Tibial artery (tissue), 4 donors: ENCODE measurements around the gene CTNNB1.

ENCODE experiments used
- DNase-seq, 2 donors: peaks; one replicate each; pipeline ENCODE4 v3.0.0-alpha.2; 2019
- H3K27ac ChIP-seq, 2 donors: fragments of 200-600 bp; sonication (generic) in 1 of 2; 1 replicate in 1 of 2; 2 replicates in 1 of 2; pipeline ENCODE4 v1.5.1; 2018 to 2019; ENCODE audit warnings: mild to moderate bottlenecking in 1 of 2
- H3K27me3 ChIP-seq, 2 donors: fragments of 200-600 bp; sonication (generic) in 1 of 2; one replicate each; pipeline versions ENCODE4 v1.5.1 to v1.6.0; 2016 to 2019
- H3K36me3 ChIP-seq, 3 donors: fragments of 200-600 bp; sonication (generic) in 2 of 3; one replicate each; pipeline ENCODE4 v1.5.1; 2016 to 2019; ENCODE audit warnings: mild to moderate bottlenecking in 2 of 3
- H3K4me1 ChIP-seq, 4 donors: fragments of 200-600 bp; sonication (generic) in 2 of 4; 1 replicate in 3 of 4; 2 replicates in 1 of 4; pipeline ENCODE4 v1.5.1; 2016 to 2019
- H3K4me3 ChIP-seq, 2 donors: fragments of 200-600 bp; sonication (generic) in 1 of 2; 1 replicate in 1 of 2; 2 replicates in 1 of 2; pipeline ENCODE4 v1.5.1; 2018 to 2019; ENCODE audit warnings: mild to moderate bottlenecking in 2 of 2
- H3K9me3 ChIP-seq, 3 donors: fragments of 200-600 bp; sonication (generic) in 1 of 3; one replicate each; pipeline ENCODE4 v1.5.1; 2016 to 2019
- intact Hi-C: fragments of 100-400 bp; cut with DNase I; formaldehyde crosslinking; loops from one replicate; pipeline ENCODE4 v1.15.0; 2023; ENCODE audit warnings: low total_unique reads
- TF ChIP-seq, protein P1 (sequence below), 2 experiments: fragments of 200-600 bp in 1 of 2; fragments of 450-650 bp in 1 of 2; IDR thresholded peaks; one replicate each; pipeline ENCODE4 v1.5.1; 2017 to 2019; ENCODE audit warnings: antibody characterized with exemption in 2 of 2, mild to moderate bottlenecking in 1 of 2, moderate library complexity in 1 of 2

CTNNB1 gene

DNA sequence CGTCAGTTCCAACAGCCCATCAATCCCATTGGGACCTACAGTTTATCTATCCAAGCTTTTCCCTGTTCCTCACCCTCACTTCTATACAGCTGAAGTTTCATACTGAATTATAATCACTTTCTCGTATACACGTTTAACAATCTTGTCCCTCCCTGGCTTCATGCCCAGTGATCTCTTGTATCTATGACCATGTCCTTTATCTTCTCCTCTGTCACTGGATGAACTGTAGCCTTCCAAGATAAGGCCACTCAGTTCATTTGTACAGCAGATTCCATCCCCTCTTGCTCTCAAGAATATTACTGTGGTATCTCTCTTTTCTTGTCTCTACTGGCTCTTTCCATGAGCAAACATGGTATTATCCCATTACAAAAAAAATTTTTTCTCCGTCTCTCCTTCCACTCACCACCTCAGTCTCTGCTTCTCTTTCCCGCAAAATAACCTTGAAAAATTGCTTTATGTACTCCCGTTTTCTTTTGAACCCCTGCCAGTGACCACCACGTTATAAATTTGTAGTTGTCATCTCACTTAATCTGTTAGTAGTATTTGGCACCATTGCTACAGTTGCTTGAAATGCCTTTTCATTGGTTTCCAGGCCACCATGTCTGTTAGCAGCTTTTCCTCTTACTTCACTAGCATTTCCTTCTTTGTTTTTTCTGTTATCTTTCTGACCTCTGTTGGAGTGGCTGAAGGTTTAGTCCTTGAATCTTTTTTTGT, 9.4 kb downstream of the CTNNB1 start:
- Histone ChIP-seq H3K9me3 (no peaks in the 10 kb centered on the region), H3K27me3 (no peaks in the 10 kb centered on the region), H3K4me1 (peaks cover 0 to 80% (median 44%) of the 10 kb centered on the region in 4 donors), H3K27ac (no peak overlapping the region), H3K4me3 (no peak overlapping the region), H3K36me3 (no peaks in the 10 kb centered on the region)
- intact Hi-C loops, result loop anchor here (10.0 kb wide), 1 partner anchor 624 kb away; no protein-coding TSS in a partner anchor
- no peak for DNase-seq
- TF ChIP-seq, protein P1, sequence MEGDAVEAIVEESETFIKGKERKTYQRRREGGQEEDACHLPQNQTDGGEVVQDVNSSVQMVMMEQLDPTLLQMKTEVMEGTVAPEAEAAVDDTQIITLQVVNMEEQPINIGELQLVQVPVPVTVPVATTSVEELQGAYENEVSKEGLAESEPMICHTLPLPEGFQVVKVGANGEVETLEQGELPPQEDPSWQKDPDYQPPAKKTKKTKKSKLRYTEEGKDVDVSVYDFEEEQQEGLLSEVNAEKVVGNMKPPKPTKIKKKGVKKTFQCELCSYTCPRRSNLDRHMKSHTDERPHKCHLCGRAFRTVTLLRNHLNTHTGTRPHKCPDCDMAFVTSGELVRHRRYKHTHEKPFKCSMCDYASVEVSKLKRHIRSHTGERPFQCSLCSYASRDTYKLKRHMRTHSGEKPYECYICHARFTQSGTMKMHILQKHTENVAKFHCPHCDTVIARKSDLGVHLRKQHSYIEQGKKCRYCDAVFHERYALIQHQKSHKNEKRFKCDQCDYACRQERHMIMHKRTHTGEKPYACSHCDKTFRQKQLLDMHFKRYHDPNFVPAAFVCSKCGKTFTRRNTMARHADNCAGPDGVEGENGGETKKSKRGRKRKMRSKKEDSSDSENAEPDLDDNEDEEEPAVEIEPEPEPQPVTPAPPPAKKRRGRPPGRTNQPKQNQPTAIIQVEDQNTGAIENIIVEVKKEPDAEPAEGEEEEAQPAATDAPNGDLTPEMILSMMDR (IDR thresholded peaks at IDR 0.05), result no peak

DNA sequence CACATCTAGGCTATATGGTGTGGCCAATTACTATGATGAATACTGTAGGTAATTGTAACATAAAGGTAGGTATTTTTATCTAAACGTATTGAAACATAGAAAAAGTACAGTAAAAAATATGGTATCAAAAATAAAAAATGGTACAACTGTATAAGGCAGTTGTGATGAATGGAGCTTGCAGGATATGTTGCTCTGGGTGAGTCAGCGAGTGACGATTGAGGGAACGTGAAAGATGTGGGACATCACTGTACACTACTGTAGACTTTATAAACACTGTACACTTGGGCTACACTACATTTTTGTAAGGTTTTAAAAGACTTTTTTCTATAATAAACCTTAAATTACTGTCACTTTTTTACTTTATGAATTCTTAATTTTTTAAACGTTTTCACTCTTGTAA, 10.3 kb downstream of the CTNNB1 start:
- intact Hi-C loops, result loop anchor here (10.0 kb wide), 1 partner anchor 625 kb away; no protein-coding TSS in a partner anchor
- Histone ChIP-seq H3K36me3 (no peaks in the 10 kb centered on the region), H3K27me3 (no peaks in the 10 kb centered on the region), H3K9me3 (no peaks in the 10 kb centered on the region), H3K4me3 (no peak overlapping the region), H3K4me1 (peaks cover 0 to 80% (median 43%) of the 10 kb centered on the region in 4 donors), H3K27ac (no peak overlapping the region)
- no peak for DNase-seq
- TF ChIP-seq, protein P1 (IDR thresholded peaks at IDR 0.05), result no peak

DNA sequence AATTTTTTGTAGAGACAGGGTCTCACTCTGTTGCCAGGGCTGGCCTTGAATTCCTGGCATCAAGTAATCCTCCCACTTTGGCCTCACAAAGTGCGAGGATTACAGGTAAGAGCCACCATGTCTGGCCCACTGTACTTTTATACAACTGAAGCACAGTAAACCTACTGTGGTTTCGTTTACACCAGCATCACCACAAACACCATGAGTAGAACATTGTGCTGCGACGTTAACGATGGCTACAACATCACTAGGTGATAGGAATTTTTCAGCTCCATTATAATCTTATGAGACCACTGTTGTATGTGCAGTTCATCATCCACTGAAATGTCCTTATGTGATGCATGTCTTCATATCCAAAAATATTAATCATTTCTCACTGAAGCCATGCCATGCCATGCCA, 11.7 kb downstream of the CTNNB1 start:
- Histone ChIP-seq H3K4me1 (peaks cover 0 to 80% (median 35%) of the 10 kb centered on the region in 4 donors), H3K9me3 (no peaks in the 10 kb centered on the region), H3K4me3 (no peak overlapping the region), H3K36me3 (no peaks in the 10 kb centered on the region), H3K27ac (no peak overlapping the region), H3K27me3 (no peaks in the 10 kb centered on the region)
- no peak for DNase-seq
- intact Hi-C loops, result no loop called here
- TF ChIP-seq, protein P1 (IDR thresholded peaks at IDR 0.05), result no peak

DNA sequence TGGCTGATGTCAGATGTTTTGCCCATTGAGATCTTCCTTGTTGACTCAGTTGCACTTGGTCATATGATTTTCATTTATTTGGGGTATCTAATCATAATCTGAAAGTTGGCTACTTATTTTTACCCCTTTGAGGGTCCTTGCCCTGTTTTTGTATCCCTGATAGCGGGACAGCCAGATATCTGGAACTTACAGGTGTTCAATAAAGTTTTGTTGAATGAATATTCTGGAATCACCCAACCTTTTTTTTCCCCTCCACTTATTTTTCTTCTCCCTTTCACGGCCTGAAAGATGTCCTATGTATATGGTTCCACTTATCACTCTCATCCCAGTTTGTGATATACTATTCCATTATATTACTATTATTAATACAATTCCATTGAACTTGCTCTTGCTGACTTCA, 12.8 kb downstream of the CTNNB1 start:
- H3K36me3 ChIP-seq, result no peaks in the 10 kb centered on the region
- no peaks in the 10 kb centered on the region for H3K9me3 ChIP-seq
- no peak for DNase-seq
- H3K27ac ChIP-seq, result no peak overlapping the region
- no peaks in the 10 kb centered on the region for H3K27me3 ChIP-seq
- TF ChIP-seq, protein P1 (IDR thresholded peaks at IDR 0.05), result no peak
- intact Hi-C loops, result no loop called here
- H3K4me3 ChIP-seq, result no peak overlapping the region
- H3K4me1 ChIP-seq, result peaks cover 0 to 80% (median 30%) of the 10 kb centered on the region in 4 donors

DNA sequence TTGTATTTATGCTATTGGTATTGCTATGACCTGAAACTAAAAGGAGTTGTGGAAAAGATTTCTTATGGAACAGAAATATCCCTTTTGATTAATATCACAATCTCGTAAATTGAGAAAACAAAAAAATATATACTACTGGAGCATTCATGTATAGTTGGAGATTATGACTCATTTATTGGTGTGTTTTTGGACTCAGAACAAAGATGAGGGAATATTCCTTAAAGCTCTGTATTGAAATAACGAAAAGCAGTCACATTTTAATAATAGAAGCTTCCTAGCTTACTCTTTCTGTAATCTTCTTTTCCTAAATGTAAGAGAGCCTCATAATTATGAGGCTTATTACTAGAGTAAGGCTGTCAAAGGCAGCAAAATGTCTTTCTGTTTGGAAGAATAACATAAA, 14.3 kb downstream of the CTNNB1 start:
- H3K4me3 ChIP-seq, result no peak overlapping the region
- H3K27me3 ChIP-seq, result no peaks in the 10 kb centered on the region
- TF ChIP-seq, protein P1 (IDR thresholded peaks at IDR 0.05), result no peak
- peaks cover 0 to 79% (median 21%) of the 10 kb centered on the region in 4 donors for H3K4me1 ChIP-seq
- no peak for DNase-seq
- intact Hi-C loops, result no loop called here
- H3K36me3 ChIP-seq, result no peaks in the 10 kb centered on the region
- H3K27ac ChIP-seq, result no peak overlapping the region
- H3K9me3 ChIP-seq, result no peaks in the 10 kb centered on the region
